Duodenal mucosa (tissue), 2 donors: Measurements from ENCODE around the gene PHACTR1.

Source experiments
- H3K27ac ChIP-seq: one replicate; pipeline ENCODE4 v1.7.0; 2013; ENCODE audit warnings: low read depth, low read length
- H3K27me3 ChIP-seq, 2 donors: one replicate each; pipeline ENCODE4 v1.7.0; 2013; ENCODE audit warnings: low read length in 2 of 2, control low read depth in 1 of 2; ENCODE audit not compliant: insufficient read depth in 2 of 2, control insufficient read depth in 1 of 2
- H3K36me3 ChIP-seq, 2 donors: one replicate each; pipeline ENCODE4 v1.7.0; 2013; ENCODE audit warnings: low read length in 2 of 2, control low read depth in 1 of 2; ENCODE audit not compliant: insufficient read depth in 2 of 2, control insufficient read depth in 1 of 2
- H3K4me1 ChIP-seq, 2 donors: one replicate each; pipeline ENCODE4 v1.7.0; 2013; ENCODE audit warnings: low read length in 2 of 2, control low read depth in 1 of 2; ENCODE audit not compliant: insufficient read depth in 2 of 2, control insufficient read depth in 1 of 2
- H3K4me3 ChIP-seq, 2 donors: one replicate each; pipeline ENCODE4 v1.7.0; 2013; ENCODE audit warnings: low read length in 2 of 2, low read depth in 1 of 2
- H3K9ac ChIP-seq, 2 donors: one replicate each; pipeline ENCODE4 v1.7.0; 2013; ENCODE audit warnings: low read length in 2 of 2, low read depth in 1 of 2
- H3K9me3 ChIP-seq, 2 donors: one replicate each; pipeline ENCODE4 v1.7.0; 2013; ENCODE audit warnings: low read length in 2 of 2, control low read depth in 1 of 2; ENCODE audit not compliant: control insufficient read depth in 1 of 2

PHACTR1 gene

GRCh38 chr6:12952318-12952717, 235.8 kb downstream of the PHACTR1 start:
- H3K27me3 ChIP-seq, result no peaks in the 10 kb centered on the region
- no peaks in the 10 kb centered on the region for H3K36me3 ChIP-seq
- no peak overlapping the region for H3K27ac ChIP-seq
- H3K4me1 ChIP-seq, result no peaks in the 10 kb centered on the region
- H3K9me3 ChIP-seq, result peaks cover 4 to 6% of the 10 kb centered on the region in 2 donors
- no peak overlapping the region for H3K9ac ChIP-seq
- H3K4me3 ChIP-seq, result no peak overlapping the region

- no peaks in the 10 kb centered on the region for H3K36me3 ChIP-seq
- peaks cover 0 to 12% of the 10 kb centered on the region in 2 donors for H3K4me1 ChIP-seq
- no peaks in the 10 kb centered on the region for H3K27me3 ChIP-seq
- H3K4me3 ChIP-seq, result no peak overlapping the region
- H3K9ac ChIP-seq, result no peak overlapping the region
- H3K9me3 ChIP-seq, result no peaks in the 10 kb centered on the region
- H3K27ac ChIP-seq, result no peak overlapping the region
These were observed 239.4 kb downstream of the PHACTR1 start for GRCh38 chr6:12955956-12956355.

- H3K4me3 ChIP-seq, result peak overlapping the region; percentile 89 to 93
- no peaks in the 10 kb centered on the region for H3K36me3 ChIP-seq
- H3K27me3 ChIP-seq, result no peaks in the 10 kb centered on the region
- peak overlapping the region; percentile 75 to 83 for H3K9ac ChIP-seq
- H3K27ac ChIP-seq, result no peak overlapping the region
- peaks cover 0 to 12% of the 10 kb centered on the region in 2 donors for H3K4me1 ChIP-seq
- no peaks in the 10 kb centered on the region for H3K9me3 ChIP-seq
These were observed 240.4 kb downstream of the PHACTR1 start for GRCh38 chr6:12956991-12957320.

GRCh38 chr6:12957321-12958051, 240.9 kb downstream of the PHACTR1 start:
- Histone ChIP-seq H3K4me3 (peak overlapping the region; percentile 89 to 93), H3K27ac (peak overlapping the region; percentile 59), H3K9me3 (no peaks in the 10 kb centered on the region), H3K9ac (peak overlapping the region; percentile 75 to 83), H3K27me3 (no peaks in the 10 kb centered on the region), H3K4me1 (peaks cover 0 to 12% of the 10 kb centered on the region in 2 donors), H3K36me3 (no peaks in the 10 kb centered on the region)

GRCh38 chr6:12958052-12958706, 241.6 kb downstream of the PHACTR1 start:
- H3K9ac ChIP-seq, result peak overlapping the region; percentile 75 to 83
- peak overlapping the region; percentile 39 for H3K27ac ChIP-seq
- peak overlapping the region; percentile 89 to 93 for H3K4me3 ChIP-seq
- no peaks in the 10 kb centered on the region for H3K9me3 ChIP-seq
- H3K27me3 ChIP-seq, result no peaks in the 10 kb centered on the region
- peaks cover 0 to 12% of the 10 kb centered on the region in 2 donors for H3K4me1 ChIP-seq
- no peaks in the 10 kb centered on the region for H3K36me3 ChIP-seq

- Histone ChIP-seq H3K4me3 (no peak overlapping the region), H3K27ac (no peak overlapping the region), H3K4me1 (peaks cover 0 to 12% of the 10 kb centered on the region in 2 donors)
These were observed 245.2 kb downstream of the PHACTR1 start for GRCh38 chr6:12961761-12962160.

GRCh38 chr6:12962529-12962928, 246.0 kb downstream of the PHACTR1 start:
- H3K27ac ChIP-seq, result no peak overlapping the region
- peaks cover 0 to 12% of the 10 kb centered on the region in 2 donors for H3K4me1 ChIP-seq
- no peak overlapping the region for H3K4me3 ChIP-seq
- H3K36me3 ChIP-seq, result no peaks in the 10 kb centered on the region
- H3K9me3 ChIP-seq, result no peaks in the 10 kb centered on the region
- no peak overlapping the region for H3K9ac ChIP-seq
- no peaks in the 10 kb centered on the region for H3K27me3 ChIP-seq

More at GRCh38 chr6:12961761-12962160, 245.2 kb downstream of the PHACTR1 start:
- no peak overlapping the region for H3K9ac ChIP-seq
- H3K36me3 ChIP-seq, result no peaks in the 10 kb centered on the region
- no peaks in the 10 kb centered on the region for H3K9me3 ChIP-seq
- no peaks in the 10 kb centered on the region for H3K27me3 ChIP-seq

- H3K9me3 ChIP-seq, result no peaks in the 10 kb centered on the region
- H3K36me3 ChIP-seq, result no peaks in the 10 kb centered on the region
- no peak overlapping the region for H3K4me3 ChIP-seq
- H3K4me1 ChIP-seq, result peaks cover 0 to 8% of the 10 kb centered on the region in 2 donors
- H3K27me3 ChIP-seq, result no peaks in the 10 kb centered on the region
- no peak overlapping the region for H3K27ac ChIP-seq
- H3K9ac ChIP-seq, result no peak overlapping the region
These were observed 246.4 kb downstream of the PHACTR1 start for GRCh38 chr6:12962987-12963386.

- no peaks in the 10 kb centered on the region for H3K9me3 ChIP-seq
- H3K4me3 ChIP-seq, result no peak overlapping the region
- no peak overlapping the region for H3K9ac ChIP-seq
- H3K36me3 ChIP-seq, result no peaks in the 10 kb centered on the region
- peaks cover 0 to 2% of the 10 kb centered on the region in 2 donors for H3K4me1 ChIP-seq
- no peaks in the 10 kb centered on the region for H3K27me3 ChIP-seq
- no peak overlapping the region for H3K27ac ChIP-seq
These were observed 247.0 kb downstream of the PHACTR1 start for GRCh38 chr6:12963567-12963966.

- H3K9ac ChIP-seq, result no peak overlapping the region
- H3K9me3 ChIP-seq, result no peaks in the 10 kb centered on the region
- no peaks in the 10 kb centered on the region for H3K27me3 ChIP-seq
- H3K4me1 ChIP-seq, result no peaks in the 10 kb centered on the region
- H3K27ac ChIP-seq, result no peak overlapping the region
- H3K4me3 ChIP-seq, result no peak overlapping the region
- H3K36me3 ChIP-seq, result no peaks in the 10 kb centered on the region
These were observed 251.1 kb downstream of the PHACTR1 start for GRCh38 chr6:12967686-12968085.
